Lower leg skin (tissue), 4 donors: ENCODE data around the gene OTOS. TPM values are rescaled to one million over a fixed set of nuclear protein-coding genes. Genes with fewer than 3 reads are reported as not detected.

Source experiments
- DNase-seq, 2 donors: peaks; one replicate each; pipeline ENCODE4 v3.0.0-alpha.2; 2019; ENCODE audit warnings: low spot score in 2 of 2
- H3K4me3 ChIP-seq: fragments of 200-600 bp; sonication (generic); 2 replicates; pipeline ENCODE4 v1.5.1; 2017; ENCODE audit warnings: mild to moderate bottlenecking, low read depth; ENCODE audit not compliant: poor library complexity, severe bottlenecking
- CTCF ChIP-seq, 3 donors: fragments of 450-650 bp; IDR thresholded peaks; one replicate each; pipeline ENCODE4 v1.5.1; 2016; ENCODE audit warnings: antibody characterized with exemption in 3 of 3, mild to moderate bottlenecking in 3 of 3, moderate library complexity in 2 of 3
- POLR2A ChIP-seq, 2 donors: fragments of 450-650 bp; IDR thresholded peaks; one replicate each; pipeline ENCODE4 v1.6.1; 2016 to 2017; ENCODE audit warnings: antibody characterized with exemption in 2 of 2, mild to moderate bottlenecking in 1 of 2, moderate library complexity in 1 of 2
- WGBS, 2 donors: methylation state at CpG; one replicate each; pipeline ENCODE4 v1.1.5; 2018; 5-methylcytosine and 5-hydroxymethylcytosine counted together
- intact Hi-C: fragments of 100-400 bp; cut with DNase I; formaldehyde crosslinking; loops from one replicate; pipeline ENCODE4 v1.15.0; 2023; ENCODE audit warnings: low total_unique reads
- total RNA-seq, 4 donors: library from RNA; depleted of rRNA; stranded (reverse); fragments of >200 nt; gene quantifications; one replicate each; pipeline ENCODE4 v1.1.0, GENCODE V29; 2016

Gene OTOS
- total RNA-seq, 4 donors from 2014 or later = not detected

- DNase-seq = no peak
- TF ChIP-seq POLR2A (IDR thresholded peaks at IDR 0.05) (no peak), CTCF (IDR thresholded peaks at IDR 0.05) (no peak)
- intact Hi-C loops = loop anchor here (10.0 kb wide), 1 partner anchor 1113 kb away; no protein-coding TSS in a partner anchor
- H3K4me3 ChIP-seq = no peak overlapping the region
- 69 to 84% methylated on average over 16 to 19 of the region's 20 CpGs for WGBS, 2 donors
Measured at GRCh38 chr2:240147911-240148587, 7.6 kb upstream of the OTOS start.

- no peak overlapping the region for H3K4me3 ChIP-seq
- no peak for TF ChIP-seq POLR2A (IDR thresholded peaks at IDR 0.05)
- no peak for TF ChIP-seq CTCF (IDR thresholded peaks at IDR 0.05)
- intact Hi-C loops = loop anchor here (10.0 kb wide), 1 partner anchor 1113 kb away; no protein-coding TSS in a partner anchor
- no peak for DNase-seq
- WGBS, 2 donors = 80 to 85% methylated on average over 5 of the region's 5 CpGs
Measured at GRCh38 chr2:240147382-240147781, 6.9 kb upstream of the OTOS start.

- WGBS, 2 donors = 56 to 60% methylated on average over 11 to 12 of the region's 12 CpGs
- H3K4me3 ChIP-seq = no peak overlapping the region
- DNase-seq = no peak
- intact Hi-C loops = loop anchor here (10.0 kb wide), 1 partner anchor 1112 kb away; no protein-coding TSS in a partner anchor
- TF ChIP-seq CTCF (IDR thresholded peaks at IDR 0.05) = peak in 1 of 3 donors; percentile 40
- no peak for TF ChIP-seq POLR2A (IDR thresholded peaks at IDR 0.05)
Measured at GRCh38 chr2:240146627-240147278, 6.3 kb upstream of the OTOS start.

GRCh38 chr2:240146141-240146561 is 5.7 kb upstream of the OTOS start:
- DNase-seq = no peak
- H3K4me3 ChIP-seq = no peak overlapping the region
- intact Hi-C loops = loop anchor here (10.0 kb wide), 1 partner anchor 1111 kb away; no protein-coding TSS in a partner anchor
- WGBS, 2 donors = 35 to 43% methylated on average over 8 to 9 of the region's 10 CpGs
- TF ChIP-seq CTCF (IDR thresholded peaks at IDR 0.05) = no peak
- TF ChIP-seq POLR2A (IDR thresholded peaks at IDR 0.05) = no peak

GRCh38 chr2:240145461-240145860 is 5.0 kb upstream of the OTOS start:
- intact Hi-C loops = loop anchor here (10.0 kb wide), 1 partner anchor 1111 kb away; no protein-coding TSS in a partner anchor
- TF ChIP-seq POLR2A (IDR thresholded peaks at IDR 0.05) (no peak), CTCF (IDR thresholded peaks at IDR 0.05) (no peak)
- H3K4me3 ChIP-seq = no peak overlapping the region
- no peak for DNase-seq
- 77 to 85% methylated on average over 13 of the region's 13 CpGs for WGBS, 2 donors
